HEK293 (cell line): Measurements from ENCODE around the gene CCNI.

Experiments used
- EGR2 ChIP-seq: fragments of 450-650 bp; formaldehyde crosslinking; IDR thresholded peaks from 2 replicates; pipeline ENCODE4 v1.5.1; 2016; ENCODE audit warnings: low read depth, missing biosample characterization, missing genetic modification characterization
- ELK4 ChIP-seq: IDR thresholded peaks from 2 replicates; pipeline ENCODE4 v1.6.1; 2011; ENCODE audit warnings: mild to moderate bottlenecking, low read depth, low read length, borderline replicate concordance
- KLF10 ChIP-seq: fragments of 450-650 bp; IDR thresholded peaks from 2 replicates; pipeline ENCODE4 v1.5.1; 2018; ENCODE audit warnings: missing biosample characterization, mild to moderate bottlenecking, missing genetic modification characterization
- KLF16 ChIP-seq: fragments of 450-650 bp; formaldehyde crosslinking; IDR thresholded peaks from 2 replicates; pipeline ENCODE4 v1.5.1; 2017; ENCODE audit warnings: missing biosample characterization, missing genetic modification characterization
- KLF9 ChIP-seq: fragments of 450-650 bp; formaldehyde crosslinking; IDR thresholded peaks from 2 replicates; pipeline ENCODE4 v1.5.1; 2016; ENCODE audit warnings: missing biosample characterization, missing genetic modification characterization, low read depth
- SETDB1 ChIP-seq: IDR thresholded peaks from one replicate; pipeline ENCODE4 v1.6.1; 2017; ENCODE audit warnings: mild to moderate bottlenecking, low read length, moderate library complexity, mixed read lengths; ENCODE audit not compliant: insufficient read length
- ZBTB1 ChIP-seq: fragments of 450-650 bp; formaldehyde crosslinking; IDR thresholded peaks from 2 replicates; pipeline ENCODE4 v1.5.1; 2016; ENCODE audit warnings: missing biosample characterization, missing genetic modification characterization
- ZBTB10 ChIP-seq: fragments of 450-650 bp; formaldehyde crosslinking; IDR thresholded peaks from 2 replicates; pipeline ENCODE4 v1.5.1; 2016; ENCODE audit warnings: missing biosample characterization, missing genetic modification characterization
- ZBTB11 ChIP-seq: fragments of 450-650 bp; formaldehyde crosslinking; conservative IDR thresholded peaks from 2 replicates; pipeline ENCODE4 v1.5.1; 2016; ENCODE audit warnings: low read depth, missing biosample characterization, missing genetic modification characterization
- ZBTB20 ChIP-seq: fragments of 450-650 bp; formaldehyde crosslinking; IDR thresholded peaks from 2 replicates; pipeline ENCODE4 v1.5.1; 2016; ENCODE audit warnings: missing biosample characterization, missing genetic modification characterization
- ZBTB26 ChIP-seq: fragments of 450-650 bp; formaldehyde crosslinking; optimal IDR thresholded peaks from 2 replicates; pipeline ENCODE3; 2016; ENCODE audit warnings: missing biosample characterization, mild to moderate bottlenecking, missing genetic modification characterization
- ZFHX2 ChIP-seq: fragments of 450-650 bp; formaldehyde crosslinking; conservative IDR thresholded peaks from 2 replicates; pipeline ENCODE4 v1.5.1; 2016; ENCODE audit warnings: missing biosample characterization, missing genetic modification characterization
- ZNF174 ChIP-seq: fragments of 450-650 bp; formaldehyde crosslinking; IDR thresholded peaks from 2 replicates; pipeline ENCODE4 v1.5.0; 2017; ENCODE audit warnings: missing biosample characterization, mild to moderate bottlenecking, missing genetic modification characterization
- ZNF2 ChIP-seq: fragments of 450-650 bp; formaldehyde crosslinking; IDR thresholded peaks from 2 replicates; pipeline ENCODE4 v1.5.1; 2016; ENCODE audit warnings: missing biosample characterization, missing genetic modification characterization
- ZNF239 ChIP-seq: fragments of 450-650 bp; formaldehyde crosslinking; IDR thresholded peaks from 2 replicates; pipeline ENCODE4 v1.5.1; 2016; ENCODE audit warnings: missing biosample characterization, missing genetic modification characterization
- ZNF510 ChIP-seq: fragments of 450-650 bp; formaldehyde crosslinking; IDR thresholded peaks from 2 replicates; pipeline ENCODE4 v1.5.1; 2018; ENCODE audit warnings: mild to moderate bottlenecking, missing genetic modification characterization, missing biosample characterization; ENCODE audit not compliant: insufficient replicate concordance
- ZNF513 ChIP-seq: fragments of 450-650 bp; IDR thresholded peaks from 2 replicates; pipeline ENCODE4 v1.5.1; 2018; ENCODE audit warnings: missing biosample characterization, missing genetic modification characterization
- ZNF561 ChIP-seq: fragments of 450-650 bp; IDR thresholded peaks from 2 replicates; pipeline ENCODE4 v1.5.1; 2018; ENCODE audit warnings: missing biosample characterization, missing genetic modification characterization, borderline replicate concordance
- ZNF596 ChIP-seq: fragments of 450-650 bp; IDR thresholded peaks from 2 replicates; pipeline ENCODE4 v1.5.0; 2018; ENCODE audit warnings: missing biosample characterization, mild to moderate bottlenecking, missing genetic modification characterization, moderate library complexity
- ZNF664 ChIP-seq: fragments of 450-650 bp; formaldehyde crosslinking; IDR thresholded peaks from 2 replicates; pipeline ENCODE4 v1.5.1; 2016; ENCODE audit warnings: missing biosample characterization, missing genetic modification characterization
- ZNF701 ChIP-seq: fragments of 450-650 bp; formaldehyde crosslinking; IDR thresholded peaks from 2 replicates; pipeline ENCODE4 v1.5.1; 2016; ENCODE audit warnings: missing biosample characterization, missing genetic modification characterization
- ZSCAN23 ChIP-seq: fragments of 450-650 bp; formaldehyde crosslinking; IDR thresholded peaks from 2 replicates; pipeline ENCODE4 v1.5.1; 2016; ENCODE audit warnings: missing biosample characterization, missing genetic modification characterization

Gene CCNI

GRCh38 chr4:77074981-77075855 lies 571 bp downstream of the CCNI start (continued):
- no peak for TF ChIP-seq ZBTB11 (tag by site-specific recombination)
- TF ChIP-seq SETDB1, result no peak
- no peak for TF ChIP-seq KLF16
- TF ChIP-seq KLF9, result peak; percentile 53
- peak; percentile 80 for TF ChIP-seq ZBTB26 (tag by site-specific recombination)
- TF ChIP-seq ZNF664, result no peak
- peak; percentile 50; the same call in 1 of the 2 replicates for TF ChIP-seq EGR2 (tag by site-specific recombination)
- no peak for TF ChIP-seq ZSCAN23
- no peak for TF ChIP-seq ELK4
- 0 out of 2 replicates have a peak, but pooled peaks have one; percentile 1 for TF ChIP-seq ZBTB20 (tag by site-specific recombination)
- TF ChIP-seq ZFHX2 (tag by site-specific recombination), result peak; percentile 42
- TF ChIP-seq ZBTB1, result no peak
- no peak for TF ChIP-seq ZNF510
- TF ChIP-seq ZBTB10 (tag by site-specific recombination), result no peak
- no peak for TF ChIP-seq ZNF596 (tag by site-specific recombination)
- TF ChIP-seq ZNF239 (tag by site-specific recombination), result no peak
- peak; percentile 14; the same call in 1 of the 2 replicates for TF ChIP-seq KLF10 (tag by site-specific recombination)
- TF ChIP-seq ZNF174, result no peak
- no peak for TF ChIP-seq ZNF561
- no peak for TF ChIP-seq ZNF2 (tag by site-specific recombination)
- TF ChIP-seq ZNF513, result peak; percentile 88
- TF ChIP-seq ZNF701 (tag by site-specific recombination), result no peak
- TF ChIP-seq, all 188 proteins: peak for 7
